GM18502 (cell line): ENCODE data around the gene SNTN.

Experiments used
- ATAC-seq: cut with Tn5 transposase; IDR thresholded peaks from one replicate; pipeline ENCODE4 v1.9.1; 2021; ENCODE audit warnings: mild to moderate bottlenecking; ENCODE audit not compliant: unreplicated experiment, poor library complexity

The SNTN gene

GRCh38 chr3:63670544-63670943, 18.1 kb downstream of the SNTN start:
- ATAC-seq = no peak

GRCh38 chr3:63673111-63673510, 20.6 kb downstream of the SNTN start:
- ATAC-seq = no peak

- no peak for ATAC-seq
These were observed 22.1 kb downstream of the SNTN start for GRCh38 chr3:63674586-63674985.

- no peak for ATAC-seq
These were observed 26.7 kb downstream of the SNTN start for GRCh38 chr3:63679186-63679585.

DNA sequence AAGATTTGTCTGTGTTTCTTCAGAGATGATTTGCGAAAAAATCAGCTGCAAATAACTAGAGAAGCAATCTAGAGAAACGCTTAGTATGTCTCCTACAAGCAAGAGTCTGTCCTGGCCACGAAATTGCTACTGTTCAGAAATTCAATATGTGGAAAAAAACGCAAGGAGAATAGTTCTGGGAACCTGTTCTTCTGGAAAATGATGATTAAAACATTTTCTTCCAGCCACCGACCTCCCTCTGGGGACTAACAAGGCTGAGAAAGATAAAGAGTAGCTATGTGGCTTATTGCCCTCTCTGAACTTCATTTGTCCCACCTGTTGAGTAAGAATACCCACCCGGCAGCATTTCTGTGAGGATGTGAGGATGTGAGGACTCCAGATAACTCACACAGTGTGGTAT, 31.6 kb downstream of the SNTN start:
- ATAC-seq = no peak

GRCh38 chr3:63685340-63685739, 32.9 kb downstream of the SNTN start:
- peak; percentile 57 for ATAC-seq

DNA sequence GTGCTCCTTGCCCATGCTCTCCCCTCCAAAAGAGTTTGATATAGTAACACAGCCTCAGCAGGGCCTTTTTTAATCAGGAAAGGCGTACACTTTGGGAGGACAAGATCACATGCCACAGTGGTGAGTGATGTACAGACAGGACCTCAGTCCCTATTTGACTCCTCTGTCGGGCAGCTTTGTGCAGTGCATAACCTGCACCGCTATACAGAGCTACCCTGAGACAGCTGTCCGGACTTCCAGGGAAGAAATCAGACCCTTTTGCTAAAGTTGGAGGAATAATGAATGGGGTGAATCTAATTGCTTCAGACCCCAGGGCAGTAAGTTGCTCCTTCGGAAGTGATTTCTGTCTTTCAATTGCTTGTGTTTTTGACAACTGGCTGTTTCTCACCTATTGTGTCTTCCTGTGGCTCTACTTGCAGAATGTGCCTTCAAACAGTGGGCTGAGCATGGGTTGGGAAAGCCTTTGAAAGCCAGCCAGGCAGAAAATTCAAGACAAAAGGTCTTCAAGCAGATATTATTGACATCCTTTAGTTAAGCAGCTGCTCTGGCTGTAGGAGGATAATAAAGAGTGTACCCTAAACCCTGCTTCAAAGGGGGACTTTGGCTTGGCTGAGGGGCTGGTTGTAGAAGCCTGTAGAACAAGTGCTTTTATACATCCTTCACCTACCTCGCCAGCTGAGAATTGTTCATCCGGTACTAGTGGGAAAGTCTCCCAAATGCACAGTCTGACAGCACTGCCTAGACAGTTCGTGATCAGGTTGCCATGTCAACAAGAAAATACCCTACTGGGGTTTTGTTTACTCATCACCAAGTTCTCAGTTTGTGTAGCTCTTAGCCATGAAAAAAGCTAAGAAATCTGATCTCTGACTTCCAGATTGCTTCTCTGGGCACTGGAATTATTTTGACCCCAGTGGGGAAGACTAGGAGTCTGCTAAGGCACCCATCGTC, 35.1 kb downstream of the SNTN start:
- no peak for ATAC-seq

DNA sequence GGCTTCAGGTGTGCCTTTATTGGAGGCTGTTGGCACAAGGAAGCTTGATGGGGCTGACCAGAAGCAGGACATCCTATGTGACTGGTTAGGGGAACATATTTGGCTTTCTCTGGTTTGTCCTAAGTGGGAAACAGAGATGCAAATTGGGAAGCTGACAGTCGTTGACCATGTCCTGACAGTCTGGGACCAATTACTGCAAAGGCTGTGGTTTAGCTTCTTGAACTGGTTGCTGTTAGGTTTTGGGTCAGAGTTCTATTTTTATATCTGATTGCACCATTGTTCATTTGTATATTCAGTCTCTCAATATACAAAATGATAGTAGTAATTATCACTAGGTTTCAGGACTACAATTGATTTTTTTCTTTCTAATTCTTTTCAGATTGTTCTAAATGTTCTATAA, 36.8 kb downstream of the SNTN start:
- no peak for ATAC-seq

GRCh38 chr3:63693351-63693750, 40.9 kb downstream of the SNTN start:
- ATAC-seq = no peak

- no peak for ATAC-seq
These were observed 52.7 kb downstream of the SNTN start for GRCh38 chr3:63705092-63705645.

DNA sequence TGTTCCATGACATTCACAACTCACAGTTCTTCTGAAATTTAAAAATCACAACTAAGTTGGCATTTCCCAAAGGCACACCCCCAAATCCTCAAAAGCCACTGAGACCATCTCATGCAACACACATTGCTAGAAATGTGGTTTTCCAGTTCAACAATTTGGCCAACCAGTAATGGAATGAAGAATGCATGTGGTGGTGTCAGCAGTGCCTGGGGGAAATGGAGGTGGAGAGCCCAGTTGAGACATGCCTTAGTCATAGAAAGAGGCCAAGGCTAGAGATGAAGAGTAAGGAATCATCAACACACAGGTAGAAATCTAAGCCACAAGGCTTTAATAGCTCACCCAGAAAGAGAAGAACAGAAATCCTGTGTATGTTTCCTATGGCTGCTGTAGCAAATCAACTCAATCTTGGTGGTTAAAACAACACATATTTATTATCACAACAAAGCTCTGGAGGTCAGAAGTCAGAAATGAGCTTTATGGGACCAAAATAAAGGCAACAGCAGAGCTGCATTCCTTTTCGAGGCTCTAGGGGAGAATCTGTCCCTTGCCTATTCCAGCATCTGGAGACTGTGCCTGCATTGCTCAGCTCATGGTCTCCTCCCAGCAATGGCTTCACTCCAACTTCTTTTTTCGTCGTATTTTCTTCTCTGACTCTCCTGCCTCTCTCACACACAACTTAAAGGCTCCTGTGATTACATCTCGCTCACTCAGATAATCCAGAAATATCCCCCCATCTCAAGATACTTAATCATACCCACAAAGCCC, 54.0 kb downstream of the SNTN start:
- no peak for ATAC-seq

DNA sequence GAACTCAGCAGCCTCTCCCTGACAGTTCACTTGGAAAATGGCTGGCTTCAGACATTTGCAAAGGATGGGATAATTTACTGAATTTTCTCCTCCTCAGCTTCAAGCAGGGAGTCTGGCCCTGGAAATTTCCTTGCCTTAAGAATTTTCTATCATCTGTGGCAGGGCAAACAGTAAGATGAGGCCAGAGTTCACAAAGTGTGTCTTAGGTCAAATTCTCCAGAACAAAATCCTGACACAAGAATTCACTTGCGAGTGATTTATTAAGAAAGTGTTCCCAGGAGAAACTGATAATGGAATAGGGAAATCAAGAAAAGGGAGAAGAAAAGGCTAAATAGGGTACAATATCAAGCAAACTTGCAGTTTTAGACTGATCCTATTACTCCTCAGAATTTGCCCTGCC, 55.3 kb downstream of the SNTN start:
- ATAC-seq = no peak

DNA sequence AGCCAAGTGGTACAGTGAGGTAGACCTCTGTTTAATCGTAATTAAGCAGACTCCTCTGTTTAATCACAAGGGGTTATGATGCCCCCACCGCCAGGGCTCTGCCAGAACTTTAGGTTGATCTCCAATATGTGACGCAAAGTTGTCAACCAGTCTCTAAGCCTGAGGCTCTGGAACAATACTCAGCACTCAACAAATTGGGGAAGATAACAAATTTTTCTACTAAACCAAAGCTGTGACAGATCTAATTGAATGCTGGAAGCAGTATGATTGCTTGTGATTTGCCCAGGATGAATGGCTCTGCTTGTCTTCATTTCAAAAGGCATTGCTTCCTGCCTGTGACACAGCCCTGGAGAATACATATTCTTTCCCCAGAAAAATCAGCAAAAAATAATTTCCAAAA, 57.1 kb downstream of the SNTN start:
- no peak for ATAC-seq
